Measurements from ENCODE around the gene PALMD. TPM values are rescaled to one million over a fixed set of nuclear protein-coding genes. Genes with fewer than 3 reads are reported as not detected.
A peak's percentile ranks its signal among the peaks of the same experiment; 100 is the strongest.

The PALMD gene
- polyA plus RNA-seq, 1 of the 3 experiments (the other 2 are of a cell fraction): 1.8 TPM

DNA sequence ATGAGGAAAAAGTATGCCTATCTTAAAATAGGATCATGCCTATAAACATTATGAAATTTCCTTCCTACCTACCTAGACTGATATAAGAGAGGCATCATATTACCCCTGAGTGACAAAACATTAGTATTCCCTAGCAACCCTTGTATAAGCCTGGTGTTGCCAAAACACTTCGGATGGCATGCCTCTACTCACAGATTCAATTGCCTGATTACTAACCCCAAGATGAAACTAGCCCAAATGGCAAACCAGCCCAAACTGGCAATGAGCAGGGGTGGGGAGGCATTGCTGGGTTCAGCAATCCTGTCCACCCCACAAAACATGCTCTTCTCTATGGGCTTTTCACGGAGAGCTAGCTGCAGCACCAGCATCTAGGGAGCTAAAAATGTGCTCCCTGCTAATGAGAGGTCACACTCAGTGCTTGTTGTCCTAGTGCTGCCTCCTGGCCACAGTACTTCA, 13.9 kb downstream of the PALMD start (continued):
- no peak for TF ChIP-seq RAD21 (IDR thresholded peaks at IDR 0.05; ENCODE audit: low read length)

DNA sequence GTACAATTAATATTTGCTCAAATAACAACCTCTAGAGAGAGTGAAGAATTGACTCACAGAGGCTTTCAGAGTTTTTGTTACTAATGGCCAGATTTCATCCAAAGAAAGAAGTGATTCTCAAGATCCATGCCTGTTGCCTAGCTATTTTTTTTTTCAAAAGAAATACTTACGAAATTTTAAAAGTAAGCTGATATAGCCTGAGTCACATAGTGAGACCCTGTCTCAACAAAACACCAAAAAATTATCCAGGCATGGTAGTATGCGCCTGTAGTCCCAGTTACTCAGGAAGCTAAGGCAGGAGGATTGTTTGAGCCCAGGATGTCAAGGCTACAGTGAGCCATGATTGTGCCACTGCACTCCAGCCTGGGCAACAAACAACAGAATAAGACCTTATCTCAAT, 14.6 kb downstream of the PALMD start:
- WGBS (ENCODE audit: low lambda C conversion rate): 86% methylated on average over 2 of the region's 2 CpGs
- Histone ChIP-seq H3K4me3 (ENCODE audit: low read depth in 2 of 2, low read length in 1 of 2) (no peak overlapping the region), H3K9me3 (no peaks in the 10 kb centered on the region), H3K9ac (peak overlapping the region; percentile 51; the same call in 1 of the 2 replicates), H2AFZ (ENCODE audit: low read depth) (no peak overlapping the region), H3K36me3 (replicated peaks in 1 of 2; ENCODE audit: control insufficient read depth in 1 of 2, insufficient read depth in 2 of 2, low read length in 1 of 2) (peaks cover 0 to 4% of the 10 kb centered on the region in 2 experiments), H3K9me2 (no peaks in the 10 kb centered on the region), H3K4me1 (ENCODE audit: control insufficient read depth in 1 of 2, insufficient read depth in 2 of 2, low read depth in 1 of 2, low read length in 1 of 2) (peaks cover 2 to 10% of the 10 kb centered on the region in 2 experiments; a peak in 2 of 4 replicates), H3K79me2 (ENCODE audit: insufficient read depth) (peaks cover 23% of the 10 kb centered on the region; the same call in 1 of the 2 replicates), H3K27me3 (ENCODE audit: insufficient read depth) (no peaks in the 10 kb centered on the region), H4K20me1 (ENCODE audit: insufficient read depth) (no peaks in the 10 kb centered on the region), H3K4me2 (no peak overlapping the region), H3K27ac (ENCODE audit: low read depth in 2 of 2, low read length in 1 of 2) (peak overlapping the region in 1 of 2 experiments; percentile 76; a peak in 2 of 4 replicates), H3F3A (replicated peaks; ENCODE audit: insufficient read depth) (peaks cover 1% of the 10 kb centered on the region)
- ChIA-PET POLR2A (no interaction called here), CTCF (interaction anchor here (0.8 kb wide), 1 partner anchor 13 kb away, joined by 3 read pairs; no protein-coding TSS in a partner anchor)
- TF ChIP-seq, protein P1, sequence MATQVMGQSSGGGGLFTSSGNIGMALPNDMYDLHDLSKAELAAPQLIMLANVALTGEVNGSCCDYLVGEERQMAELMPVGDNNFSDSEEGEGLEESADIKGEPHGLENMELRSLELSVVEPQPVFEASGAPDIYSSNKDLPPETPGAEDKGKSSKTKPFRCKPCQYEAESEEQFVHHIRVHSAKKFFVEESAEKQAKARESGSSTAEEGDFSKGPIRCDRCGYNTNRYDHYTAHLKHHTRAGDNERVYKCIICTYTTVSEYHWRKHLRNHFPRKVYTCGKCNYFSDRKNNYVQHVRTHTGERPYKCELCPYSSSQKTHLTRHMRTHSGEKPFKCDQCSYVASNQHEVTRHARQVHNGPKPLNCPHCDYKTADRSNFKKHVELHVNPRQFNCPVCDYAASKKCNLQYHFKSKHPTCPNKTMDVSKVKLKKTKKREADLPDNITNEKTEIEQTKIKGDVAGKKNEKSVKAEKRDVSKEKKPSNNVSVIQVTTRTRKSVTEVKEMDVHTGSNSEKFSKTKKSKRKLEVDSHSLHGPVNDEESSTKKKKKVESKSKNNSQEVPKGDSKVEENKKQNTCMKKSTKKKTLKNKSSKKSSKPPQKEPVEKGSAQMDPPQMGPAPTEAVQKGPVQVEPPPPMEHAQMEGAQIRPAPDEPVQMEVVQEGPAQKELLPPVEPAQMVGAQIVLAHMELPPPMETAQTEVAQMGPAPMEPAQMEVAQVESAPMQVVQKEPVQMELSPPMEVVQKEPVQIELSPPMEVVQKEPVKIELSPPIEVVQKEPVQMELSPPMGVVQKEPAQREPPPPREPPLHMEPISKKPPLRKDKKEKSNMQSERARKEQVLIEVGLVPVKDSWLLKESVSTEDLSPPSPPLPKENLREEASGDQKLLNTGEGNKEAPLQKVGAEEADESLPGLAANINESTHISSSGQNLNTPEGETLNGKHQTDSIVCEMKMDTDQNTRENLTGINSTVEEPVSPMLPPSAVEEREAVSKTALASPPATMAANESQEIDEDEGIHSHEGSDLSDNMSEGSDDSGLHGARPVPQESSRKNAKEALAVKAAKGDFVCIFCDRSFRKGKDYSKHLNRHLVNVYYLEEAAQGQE (IDR thresholded peaks at IDR 0.05; ENCODE audit: low read depth, low read length): no peak
- TF ChIP-seq TCF12 (IDR thresholded peaks at IDR 0.05): no peak
- no peak for TF ChIP-seq EZH2phosphoT487 (IDR thresholded peaks at IDR 0.05; ENCODE audit: borderline replicate concordance, low read depth)
- no peak for TF ChIP-seq ELF1 (IDR thresholded peaks at IDR 0.05)
- no peak for DNase-seq

DNA sequence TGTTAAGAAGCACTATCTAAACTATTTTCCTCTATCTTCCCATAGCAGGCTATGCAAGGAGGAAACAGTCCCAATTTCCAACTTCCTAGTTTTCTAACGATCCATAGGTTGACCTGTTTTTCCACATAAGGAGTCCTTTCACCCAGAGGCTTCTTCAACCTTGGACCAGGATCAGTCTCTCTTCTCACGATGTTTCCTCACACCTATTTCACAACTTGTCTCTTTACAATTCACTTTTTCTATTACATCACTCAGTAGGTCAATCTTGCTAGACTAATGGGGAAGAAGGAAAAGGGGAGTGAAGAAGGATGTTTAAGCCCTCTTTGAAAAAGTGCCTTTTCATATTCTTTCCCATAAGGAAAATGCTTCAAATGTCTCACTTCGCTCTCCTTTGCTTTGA, 15.9 kb downstream of the PALMD start:
- whole genome bisulfite sequencing (ENCODE audit: low lambda C conversion rate): 97% methylated on average over 3 of the region's 3 CpGs
- peaks cover 2 to 10% of the 10 kb centered on the region in 2 experiments; a peak in 2 of 4 replicates for H3K4me1 ChIP-seq (ENCODE audit: control insufficient read depth in 1 of 2, insufficient read depth in 2 of 2, low read depth in 1 of 2, low read length in 1 of 2)
- H3K4me2 ChIP-seq: no peak overlapping the region
- TF ChIP-seq MEF2A (IDR thresholded peaks at IDR 0.05; ENCODE audit: borderline replicate concordance, low read depth): no peak
- TF ChIP-seq, protein P2, sequence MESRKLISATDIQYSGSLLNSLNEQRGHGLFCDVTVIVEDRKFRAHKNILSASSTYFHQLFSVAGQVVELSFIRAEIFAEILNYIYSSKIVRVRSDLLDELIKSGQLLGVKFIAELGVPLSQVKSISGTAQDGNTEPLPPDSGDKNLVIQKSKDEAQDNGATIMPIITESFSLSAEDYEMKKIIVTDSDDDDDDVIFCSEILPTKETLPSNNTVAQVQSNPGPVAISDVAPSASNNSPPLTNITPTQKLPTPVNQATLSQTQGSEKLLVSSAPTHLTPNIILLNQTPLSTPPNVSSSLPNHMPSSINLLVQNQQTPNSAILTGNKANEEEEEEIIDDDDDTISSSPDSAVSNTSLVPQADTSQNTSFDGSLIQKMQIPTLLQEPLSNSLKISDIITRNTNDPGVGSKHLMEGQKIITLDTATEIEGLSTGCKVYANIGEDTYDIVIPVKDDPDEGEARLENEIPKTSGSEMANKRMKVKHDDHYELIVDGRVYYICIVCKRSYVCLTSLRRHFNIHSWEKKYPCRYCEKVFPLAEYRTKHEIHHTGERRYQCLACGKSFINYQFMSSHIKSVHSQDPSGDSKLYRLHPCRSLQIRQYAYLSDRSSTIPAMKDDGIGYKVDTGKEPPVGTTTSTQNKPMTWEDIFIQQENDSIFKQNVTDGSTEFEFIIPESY (IDR thresholded peaks at IDR 0.05; ENCODE audit: borderline replicate concordance, low read depth): no peak
- TF ChIP-seq FOXM1 (IDR thresholded peaks at IDR 0.05; ENCODE audit: low read depth): no peak
- no peak for TF ChIP-seq GABPA (IDR thresholded peaks at IDR 0.05; ENCODE audit: low read depth)
- TF ChIP-seq RFX5 (IDR thresholded peaks at IDR 0.05; ENCODE audit: low read length): no peak
- no peak for TF ChIP-seq EP300 (IDR thresholded peaks at IDR 0.05; ENCODE audit: borderline replicate concordance in 1 of 2, low read depth in 1 of 2, low read length in 1 of 2)
- TF ChIP-seq JUND (IDR thresholded peaks at IDR 0.05): no peak
- TF ChIP-seq YY1 (IDR thresholded peaks at IDR 0.05; ENCODE audit: low read depth): no peak
- TF ChIP-seq SMC3 (IDR thresholded peaks at IDR 0.05; ENCODE audit: low read depth, low read length): no peak
- TF ChIP-seq TEAD4 (IDR thresholded peaks at IDR 0.05; ENCODE audit: borderline replicate concordance, insufficient read depth): no peak
- TF ChIP-seq TAF1 (IDR thresholded peaks at IDR 0.05; ENCODE audit: borderline replicate concordance, low read depth, low read length): no peak
- TF ChIP-seq TCF12 (IDR thresholded peaks at IDR 0.05): no peak
- H2AFZ ChIP-seq (ENCODE audit: low read depth): no peak overlapping the region
- no peaks in the 10 kb centered on the region for H3F3A ChIP-seq (replicated peaks; ENCODE audit: insufficient read depth)
- no peaks in the 10 kb centered on the region for H4K20me1 ChIP-seq (ENCODE audit: insufficient read depth)
- no peaks in the 10 kb centered on the region for H3K9me3 ChIP-seq
- H3K27ac ChIP-seq (ENCODE audit: low read depth in 2 of 2, low read length in 1 of 2): no peak overlapping the region
- H3K36me3 ChIP-seq (replicated peaks in 1 of 2; ENCODE audit: control insufficient read depth in 1 of 2, insufficient read depth in 2 of 2, low read length in 1 of 2): peaks cover 0 to 7% of the 10 kb centered on the region in 2 experiments
- ChIA-PET POLR2A (no interaction called here), CTCF (interaction anchor here (1.7 kb wide), 1 partner anchor 12 kb away, joined by 5 read pairs; no protein-coding TSS in a partner anchor)
- no peaks in the 10 kb centered on the region for H3K27me3 ChIP-seq (ENCODE audit: insufficient read depth)
- no peak overlapping the region for H3K9ac ChIP-seq
- H3K9me2 ChIP-seq: no peaks in the 10 kb centered on the region
- no peak overlapping the region for H3K4me3 ChIP-seq (ENCODE audit: low read depth in 2 of 2, low read length in 1 of 2)
- DNase-seq: no peak
- H3K79me2 ChIP-seq (ENCODE audit: insufficient read depth): peaks cover 18% of the 10 kb centered on the region; the same call in 1 of the 2 replicates
